ENCODE measurements around the gene TAOK3. TPM values are rescaled to one million over a fixed set of nuclear protein-coding genes. Genes with fewer than 3 reads are reported as not detected.
A peak's percentile ranks its signal among the peaks of the same experiment; 100 is the strongest.

The TAOK3 gene
- total RNA-seq, 1 donor from 2014 or later, result 13.5 TPM

GRCh38 chr12:118404876-118405521 lies 32.3 kb upstream of the TAOK3 start:
- peaks cover 1% of the 10 kb centered on the region for H3K36me3 ChIP-seq (ENCODE audit: control insufficient read depth, insufficient read depth, low read length)
- peak; percentile 77 for TF ChIP-seq CTCF (IDR thresholded peaks at IDR 0.05; ENCODE audit: insufficient read depth, low read length, poor library complexity, severe bottlenecking)
- no peak overlapping the region for H3K4me3 ChIP-seq (ENCODE audit: low read depth, low read length)
- H3K27me3 ChIP-seq (ENCODE audit: control insufficient read depth, insufficient read depth, low read length), result no peaks in the 10 kb centered on the region
- peak; percentile 14 for DNase-seq (ENCODE audit: low read depth)

DNA sequence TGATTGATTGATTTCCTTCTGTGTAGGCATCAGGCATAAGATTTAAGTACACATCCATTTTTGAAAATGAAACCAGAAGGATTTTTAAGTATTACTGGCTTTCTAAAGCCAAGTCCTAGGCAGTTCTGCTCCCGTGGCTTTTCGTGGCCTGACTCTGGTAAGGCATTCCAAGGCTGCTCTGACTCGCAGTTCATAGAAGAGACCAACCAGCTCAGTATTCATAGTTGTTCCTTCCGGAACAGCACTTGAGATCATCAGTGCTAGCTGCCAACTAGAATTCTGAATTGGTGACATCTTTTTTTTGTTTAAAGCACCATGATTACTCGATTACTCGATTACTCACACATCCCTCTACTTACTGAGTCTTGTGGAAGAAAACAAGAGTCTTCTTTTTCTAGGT lies 29.5 kb upstream of the TAOK3 start:
- no peak for TF ChIP-seq CTCF (IDR thresholded peaks at IDR 0.05; ENCODE audit: insufficient read depth, low read length, poor library complexity, severe bottlenecking)
- H3K36me3 ChIP-seq (ENCODE audit: control insufficient read depth, insufficient read depth, low read length), result peaks cover 1% of the 10 kb centered on the region
- H3K4me3 ChIP-seq (ENCODE audit: low read depth, low read length), result no peak overlapping the region
- no peaks in the 10 kb centered on the region for H3K27me3 ChIP-seq (ENCODE audit: control insufficient read depth, insufficient read depth, low read length)
- no peak for DNase-seq (ENCODE audit: low read depth)

- Histone ChIP-seq H3K36me3 (ENCODE audit: control insufficient read depth, insufficient read depth, low read length) (peaks cover 1% of the 10 kb centered on the region), H3K27me3 (ENCODE audit: control insufficient read depth, insufficient read depth, low read length) (no peaks in the 10 kb centered on the region), H3K4me3 (ENCODE audit: low read depth, low read length) (no peak overlapping the region)
- no peak for DNase-seq (ENCODE audit: low read depth)
- TF ChIP-seq CTCF (IDR thresholded peaks at IDR 0.05; ENCODE audit: insufficient read depth, low read length, poor library complexity, severe bottlenecking), result no peak
Observed at GRCh38 chr12:118398940-118399339, 26.2 kb upstream of the TAOK3 start.

- peaks cover 1% of the 10 kb centered on the region for H3K36me3 ChIP-seq (ENCODE audit: control insufficient read depth, insufficient read depth, low read length)
Observed at GRCh38 chr12:118398524-118398923, 25.8 kb upstream of the TAOK3 start.

DNA sequence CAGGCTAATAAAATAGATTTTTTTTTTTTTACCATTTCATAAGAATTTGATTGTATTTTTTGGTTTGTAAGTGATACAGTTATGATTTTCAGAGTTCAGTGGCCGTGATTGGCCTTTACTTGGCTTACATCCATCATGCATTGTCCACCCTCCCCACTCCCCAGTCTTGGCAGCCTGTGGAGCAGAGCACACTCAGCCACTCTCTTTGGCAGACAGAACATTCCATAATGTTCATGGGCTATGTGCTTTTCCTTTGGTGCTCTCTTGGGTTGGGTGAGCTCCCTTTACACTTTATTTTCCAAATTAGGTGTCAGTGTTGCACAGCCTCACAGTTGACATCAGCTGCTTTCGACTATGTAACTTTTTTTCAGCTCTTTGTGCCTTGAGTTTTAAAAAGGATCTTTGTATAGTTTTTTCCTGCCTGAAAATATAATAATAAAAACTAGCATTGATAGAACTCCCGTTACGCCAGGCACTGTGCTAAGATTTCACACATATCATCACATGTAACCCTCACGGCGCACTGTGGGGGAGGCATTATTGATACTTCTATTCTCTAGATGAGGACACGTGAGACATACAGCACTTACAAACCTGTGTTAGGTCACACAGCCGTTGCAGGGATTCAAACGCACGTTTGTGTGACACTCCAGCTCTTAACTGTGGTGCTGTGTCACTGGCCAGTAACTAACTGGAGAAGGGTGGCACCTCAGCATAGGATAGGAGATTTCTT lies 25.2 kb upstream of the TAOK3 start:
- no peak for DNase-seq (ENCODE audit: low read depth)
- Histone ChIP-seq H3K27me3 (ENCODE audit: control insufficient read depth, insufficient read depth, low read length) (no peaks in the 10 kb centered on the region), H3K4me3 (ENCODE audit: low read depth, low read length) (no peak overlapping the region), H3K36me3 (ENCODE audit: control insufficient read depth, insufficient read depth, low read length) (peaks cover 1% of the 10 kb centered on the region)
- TF ChIP-seq CTCF (IDR thresholded peaks at IDR 0.05; ENCODE audit: insufficient read depth, low read length, poor library complexity, severe bottlenecking), result no peak

More at GRCh38 chr12:118398524-118398923, 25.8 kb upstream of the TAOK3 start:
- no peaks in the 10 kb centered on the region for H3K27me3 ChIP-seq (ENCODE audit: control insufficient read depth, insufficient read depth, low read length)
- H3K4me3 ChIP-seq (ENCODE audit: low read depth, low read length), result no peak overlapping the region
- no peak for TF ChIP-seq CTCF (IDR thresholded peaks at IDR 0.05; ENCODE audit: insufficient read depth, low read length, poor library complexity, severe bottlenecking)
- DNase-seq (ENCODE audit: low read depth), result no peak

Measured in kidney epithelial cell (primary cell).